Activated CD8-positive, alpha-beta memory T cell treated with anti-CD3 and anti-CD28 coated beads for 24 hours (primary cell): ENCODE measurements around the gene APRT.
"Not testable (repeated sequence)": the region's sequence is repeated elsewhere in the genome, so short reads cannot be mapped to it uniquely, and the experiment has no call there.

Experiments
- DNase-seq: peaks from one replicate; pipeline ENCODE4 v3.0.0-alpha.2; 2020

APRT gene

DNA sequence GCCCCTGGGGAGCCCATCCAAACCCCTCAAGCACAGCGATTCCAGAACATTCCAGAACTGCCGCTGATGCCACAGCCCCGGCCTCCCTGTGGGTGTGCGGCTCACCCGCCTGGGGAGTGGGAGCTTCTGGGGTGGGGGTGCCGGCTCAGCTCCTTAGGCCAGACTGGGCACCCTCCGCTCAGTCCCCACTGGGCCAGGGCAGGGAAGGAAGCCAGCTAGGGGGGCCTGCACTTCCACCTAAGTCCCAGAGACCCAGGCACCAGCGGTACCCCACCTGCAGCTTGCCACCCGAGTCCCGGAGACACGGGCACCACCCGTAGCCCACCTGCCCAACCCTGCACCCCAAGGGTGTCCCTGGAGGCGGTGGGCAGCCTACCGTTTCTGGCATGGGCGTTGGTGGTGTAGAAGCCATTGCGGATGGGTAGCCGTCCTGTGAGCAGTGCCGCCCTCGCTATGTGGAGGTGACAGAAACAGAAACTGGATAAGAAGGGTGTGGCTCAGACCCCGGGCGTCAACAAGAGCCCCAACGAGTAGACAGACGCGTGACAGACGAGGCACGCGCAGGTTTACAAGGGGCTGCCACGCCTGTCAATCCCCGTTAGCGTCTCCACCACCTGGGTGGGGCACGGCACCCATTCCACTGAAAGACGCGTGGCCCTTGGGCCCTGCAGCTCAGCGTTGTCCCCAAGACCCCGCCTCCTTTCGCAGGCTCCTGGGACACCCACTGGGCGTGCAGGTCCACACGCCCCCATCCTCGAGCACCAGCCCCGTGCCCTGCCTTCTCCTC, 30.0 kb upstream of the APRT start:
- DNase-seq = no peak

DNA sequence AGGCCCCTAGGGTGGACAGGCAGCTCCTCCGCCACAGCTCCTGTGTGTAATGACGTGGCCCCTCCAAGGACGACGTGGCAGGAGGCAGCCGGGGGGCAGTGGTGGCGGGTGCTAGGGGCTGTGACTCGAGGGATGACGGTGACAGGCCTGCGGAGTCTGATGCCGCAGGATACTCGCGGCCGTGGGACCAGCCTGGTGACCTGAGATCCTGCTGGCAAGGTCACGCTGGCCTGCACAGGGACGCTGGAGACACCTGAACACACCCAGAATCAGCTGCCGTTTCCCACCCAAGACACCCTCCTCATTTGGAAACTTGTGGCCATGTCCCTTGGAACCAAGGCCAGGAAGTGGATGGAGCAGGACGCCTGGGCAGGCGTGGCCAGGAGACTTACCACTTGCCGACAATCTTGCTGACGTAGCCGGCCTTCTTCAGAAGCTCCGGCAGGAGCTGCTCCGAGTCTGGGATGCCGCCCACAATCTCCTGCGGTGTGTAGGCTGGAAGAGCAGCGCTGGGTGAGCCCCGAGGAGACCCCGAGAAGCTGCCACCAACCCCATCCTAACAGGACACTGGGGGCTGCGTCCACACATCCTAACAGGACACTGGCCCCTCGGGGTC, 29.0 kb upstream of the APRT start:
- no peak for DNase-seq

DNA sequence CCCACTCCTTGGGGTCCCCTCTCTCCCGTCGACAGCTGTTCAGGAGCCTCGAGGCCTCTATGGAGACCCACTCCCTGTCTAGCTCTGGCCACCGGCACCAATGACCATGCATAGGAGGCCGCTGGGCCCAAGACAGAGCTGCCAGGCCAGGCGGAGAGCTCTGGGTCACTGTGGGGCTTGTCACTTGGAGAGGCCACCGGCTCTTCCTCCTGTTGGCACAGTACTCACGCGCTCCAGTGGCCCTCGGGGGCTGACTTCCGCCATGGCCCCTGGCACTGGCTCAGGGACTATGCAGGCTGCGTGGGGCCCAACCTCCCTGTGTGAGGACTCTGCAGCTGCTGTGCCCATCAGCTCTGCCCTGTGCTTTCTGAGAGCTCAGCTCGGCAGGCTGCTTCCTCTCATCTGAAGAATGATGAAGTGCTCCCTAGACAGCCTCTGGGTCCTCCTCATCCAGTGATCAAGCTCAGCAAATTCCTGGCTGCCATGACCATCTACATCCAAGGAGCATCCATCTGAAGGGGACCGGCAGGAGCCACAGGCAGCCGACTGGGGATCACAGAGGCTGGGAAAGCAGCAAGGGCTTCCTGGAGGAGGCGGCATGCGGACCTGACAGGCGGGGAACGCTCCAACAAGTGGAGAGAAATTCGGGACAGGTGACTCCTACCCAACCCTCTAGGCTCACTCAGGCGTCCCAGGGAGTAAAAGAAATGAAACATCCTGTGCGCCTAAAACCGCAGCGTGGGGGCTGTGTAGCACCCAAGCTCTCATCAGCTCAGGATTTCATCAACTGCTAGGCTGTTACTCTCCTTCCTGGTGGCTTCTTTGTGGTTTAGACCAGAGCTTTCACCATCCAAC, 28.2 kb upstream of the APRT start:
- no peak for DNase-seq

DNA sequence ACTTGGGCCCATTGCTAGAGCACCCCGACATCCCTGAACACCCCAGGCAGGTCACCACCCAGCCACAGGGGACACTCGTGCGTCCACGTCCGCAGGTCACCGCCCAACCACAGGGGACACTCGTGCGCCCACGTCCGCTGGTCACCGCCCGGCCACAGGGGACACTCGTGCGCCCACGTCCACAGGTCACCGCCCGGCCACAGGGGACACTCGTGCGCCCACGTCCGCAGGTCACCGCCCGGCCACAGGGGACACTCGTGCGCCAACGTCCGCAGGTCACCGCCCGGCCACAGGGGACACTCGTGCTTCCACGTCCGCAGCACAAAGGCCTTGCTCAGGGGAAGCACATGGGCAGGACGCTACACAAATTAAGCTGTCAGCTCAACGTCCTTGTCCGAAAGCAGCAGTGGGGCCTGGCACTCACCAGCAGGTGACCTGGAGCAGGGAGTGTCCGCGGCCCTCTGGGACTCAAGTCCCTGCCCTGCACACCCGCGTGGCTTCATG, 27.4 kb upstream of the APRT start:
- no peak for DNase-seq

DNA sequence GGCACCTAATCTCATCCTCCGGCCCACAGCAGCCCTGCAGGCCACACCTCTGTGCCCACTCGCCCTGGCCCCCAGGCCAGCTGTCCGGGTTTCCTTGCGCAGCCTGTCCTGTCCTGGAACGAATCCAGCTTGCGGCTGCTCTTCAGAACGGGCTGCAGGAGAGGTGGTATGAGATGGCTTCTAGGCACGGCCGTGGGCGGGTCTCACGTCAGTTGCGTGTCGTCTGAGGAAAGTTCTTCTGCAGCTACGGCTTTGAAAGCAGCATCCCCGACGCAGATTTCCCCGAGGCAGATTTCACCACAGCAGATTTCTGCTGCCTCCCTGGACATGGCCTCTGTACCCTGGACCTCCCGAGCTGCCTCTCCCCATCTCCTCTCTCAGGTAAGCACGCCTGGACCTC, 26.8 kb upstream of the APRT start:
- no peak for DNase-seq

DNA sequence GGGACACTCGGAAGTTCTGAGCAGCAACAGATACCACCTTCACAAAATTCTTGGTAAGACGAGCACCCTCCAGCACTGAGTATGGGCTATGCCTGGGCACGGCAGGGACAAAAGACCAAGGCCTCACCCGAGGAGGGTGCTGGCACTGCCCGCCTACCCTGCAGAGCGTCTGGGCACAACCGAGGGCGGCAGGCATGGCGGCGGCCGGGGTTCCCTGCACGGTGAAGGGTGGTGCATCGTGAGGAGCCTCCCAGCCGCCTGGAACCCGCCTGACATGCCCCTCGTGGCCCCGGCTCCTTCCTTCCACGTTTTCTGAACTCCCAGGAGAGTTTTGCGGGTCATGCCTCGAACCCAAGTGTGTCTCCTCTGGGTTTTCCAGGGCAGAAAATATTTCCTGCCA, 26.1 kb upstream of the APRT start:
- no peak for DNase-seq

DNA sequence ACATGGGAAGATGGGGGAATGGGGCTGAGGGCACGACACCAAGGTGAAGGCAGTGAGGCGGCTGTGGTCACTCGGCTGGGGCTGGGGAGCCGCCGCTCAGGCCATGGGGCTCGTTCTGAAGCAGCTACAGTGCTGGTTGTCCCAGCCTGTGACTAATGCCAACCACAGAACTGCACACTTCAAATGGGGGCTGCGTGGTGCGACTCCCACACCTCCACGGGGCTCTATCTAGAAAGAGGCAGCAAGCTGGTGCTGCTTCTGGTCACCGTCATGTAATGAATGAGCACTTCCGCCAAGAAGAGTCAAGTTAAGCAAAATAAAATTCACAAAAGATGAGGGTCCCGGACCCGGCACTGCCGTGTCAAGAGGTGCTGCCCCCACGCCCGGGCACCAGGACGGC, 25.1 kb upstream of the APRT start:
- no peak for DNase-seq

DNA sequence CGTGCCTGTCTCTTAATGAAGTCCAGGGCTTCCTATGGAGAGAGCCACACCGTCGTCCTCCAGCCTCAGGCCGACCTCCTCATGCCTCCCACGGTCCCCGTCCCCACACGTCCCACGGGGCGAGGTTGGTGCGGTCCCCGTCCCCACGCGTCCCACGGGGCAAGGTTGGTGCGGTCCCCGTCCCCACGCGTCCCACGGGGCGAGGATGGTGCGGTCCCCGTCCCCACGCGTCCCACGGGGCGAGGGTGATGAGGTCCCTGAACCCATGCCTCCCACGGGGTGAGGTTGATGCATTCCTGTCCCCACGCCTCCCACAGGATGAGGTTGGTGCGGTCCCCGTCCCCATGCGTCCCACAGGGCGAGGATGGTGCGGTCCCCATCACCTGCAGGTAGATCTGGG, 24.1 kb upstream of the APRT start:
- DNase-seq = no peak

DNA sequence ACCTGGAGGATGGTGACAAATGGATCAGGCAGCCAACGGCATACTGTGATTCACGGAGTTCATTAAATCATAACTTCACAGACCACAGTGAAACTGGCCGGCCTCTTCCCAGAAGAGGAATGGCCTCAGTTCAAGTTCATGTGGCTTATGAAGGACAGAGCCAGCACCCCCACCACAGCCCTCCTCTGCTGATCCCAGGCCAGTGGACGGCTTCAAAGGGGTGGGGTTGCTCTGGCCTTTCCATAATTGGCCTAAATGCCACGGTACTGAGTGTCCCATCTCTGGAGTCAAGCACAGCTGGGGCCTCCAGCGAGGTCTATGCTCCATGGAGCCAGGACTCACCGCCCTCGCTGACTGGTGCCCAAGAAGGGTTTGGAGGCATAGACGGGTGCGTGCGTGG, 23.7 kb upstream of the APRT start:
- no peak for DNase-seq

DNA sequence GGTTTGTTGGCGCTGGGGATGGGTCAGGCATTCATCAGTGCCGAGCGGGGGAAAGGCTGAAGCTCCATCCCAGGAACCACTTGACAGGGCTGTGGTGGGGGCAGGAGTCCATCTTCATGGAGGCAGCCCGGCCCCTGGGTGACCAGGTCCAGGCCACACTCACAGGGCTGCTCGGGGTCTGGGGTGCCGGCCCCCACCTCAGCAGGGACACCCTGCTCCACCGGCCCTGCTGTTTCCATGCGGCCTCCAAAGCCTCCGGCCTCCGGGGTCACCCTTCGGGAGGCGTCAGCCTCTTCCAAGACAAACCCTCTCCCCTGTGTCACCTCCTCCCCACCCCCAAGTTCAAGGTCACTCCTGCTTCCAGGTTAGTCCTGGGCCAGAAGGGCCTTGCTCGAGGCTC, 22.9 kb upstream of the APRT start:
- DNase-seq = no peak

DNA sequence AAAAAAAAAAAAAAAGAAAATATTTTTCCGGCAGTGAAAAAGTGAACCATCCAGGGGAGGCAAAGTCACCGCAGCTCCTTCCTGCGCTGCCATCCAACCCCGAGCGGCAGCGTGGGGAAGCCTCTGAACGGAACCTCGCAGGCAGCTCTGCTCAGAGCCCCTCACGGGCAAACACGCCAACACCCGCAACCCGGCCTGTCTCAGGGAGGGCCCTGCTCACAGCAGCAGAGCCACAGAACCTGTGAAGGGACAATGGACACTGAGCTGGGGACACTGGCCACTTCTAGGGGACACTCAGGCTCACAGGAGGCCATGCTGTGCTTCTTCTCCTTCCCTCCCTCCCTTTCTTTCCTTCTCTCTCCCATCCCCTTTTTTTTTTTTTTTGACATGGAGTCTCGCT, 21.4 kb upstream of the APRT start:
- no peak for DNase-seq

DNA sequence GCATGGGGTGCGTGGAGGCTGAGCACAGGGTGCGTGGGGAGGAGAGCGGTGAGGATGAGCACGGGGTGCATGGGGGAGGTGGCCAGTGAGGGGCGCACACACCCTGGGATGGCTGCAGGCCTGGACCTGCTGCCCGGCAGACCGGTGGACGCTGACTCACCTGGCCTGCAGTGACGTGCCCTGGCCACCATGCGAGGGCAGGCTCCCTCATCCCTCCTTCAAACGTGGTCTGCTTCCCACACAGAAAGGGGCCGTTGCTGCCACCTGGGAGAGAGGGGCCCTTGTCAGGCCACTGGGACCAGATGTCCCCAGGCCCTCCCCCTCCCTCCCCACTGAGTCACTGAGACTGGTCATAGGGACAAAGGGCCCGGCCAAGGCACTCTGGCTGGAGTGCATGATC, 20.1 kb upstream of the APRT start:
- no peak for DNase-seq

DNA sequence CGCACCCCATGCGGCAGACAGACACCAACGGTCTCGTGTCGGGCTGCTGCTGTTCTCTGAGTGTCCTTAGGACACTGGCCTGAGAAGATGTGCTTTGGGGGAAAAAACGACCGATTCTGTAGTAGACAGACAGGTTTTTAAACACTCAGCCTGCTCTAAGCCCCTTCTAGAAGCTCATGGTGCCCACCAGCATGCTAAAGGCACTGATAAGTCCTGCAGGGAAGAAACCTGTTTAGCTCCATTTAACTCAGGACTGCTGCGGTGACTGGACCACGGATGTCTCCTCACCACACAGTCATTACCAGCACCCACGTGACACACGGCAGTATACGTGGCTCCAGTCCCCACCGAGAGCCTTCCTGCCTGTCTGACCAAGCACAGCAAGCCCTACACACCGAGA, 19.1 kb upstream of the APRT start:
- DNase-seq = no peak

DNA sequence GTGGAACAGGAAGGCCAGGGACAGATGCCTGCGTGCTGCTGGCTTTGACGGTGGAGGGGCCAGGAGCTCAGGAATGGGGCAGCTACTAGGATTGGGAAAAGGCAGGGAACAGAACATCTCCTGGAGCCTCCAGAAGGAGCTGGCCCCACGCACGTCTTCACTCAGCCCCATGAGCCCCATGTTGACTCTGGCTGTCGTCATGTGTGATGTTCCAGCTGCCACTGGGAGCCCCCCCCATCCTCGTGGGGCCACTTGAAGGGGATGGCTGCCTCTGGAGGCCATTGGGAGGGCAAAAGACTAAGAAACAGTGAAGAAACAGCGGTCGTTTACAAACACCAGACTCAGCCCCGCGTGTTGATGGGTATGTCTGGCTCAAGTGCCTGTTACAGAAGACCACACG, 18.5 kb upstream of the APRT start:
- no peak for DNase-seq

DNA sequence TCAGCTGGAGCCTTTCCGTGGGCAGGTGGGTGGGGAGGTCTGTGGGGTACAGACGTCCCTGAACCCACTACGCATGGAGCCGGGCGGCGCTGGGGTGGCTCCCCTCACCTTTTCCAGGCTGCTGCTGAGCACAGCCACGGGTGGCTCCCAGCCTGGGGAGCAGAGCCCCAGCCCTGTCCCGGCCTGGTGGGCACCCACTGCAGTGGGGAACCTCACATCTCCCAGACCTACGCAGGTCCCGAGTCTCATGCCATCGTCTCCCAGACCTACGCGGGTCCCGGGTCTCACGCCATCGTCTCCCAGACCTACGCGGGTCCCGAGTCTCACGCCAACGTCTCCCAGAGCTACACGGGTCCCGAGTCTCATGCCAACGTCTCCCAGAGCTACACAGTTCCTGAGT, 17.0 kb upstream of the APRT start:
- DNase-seq = no peak

DNA sequence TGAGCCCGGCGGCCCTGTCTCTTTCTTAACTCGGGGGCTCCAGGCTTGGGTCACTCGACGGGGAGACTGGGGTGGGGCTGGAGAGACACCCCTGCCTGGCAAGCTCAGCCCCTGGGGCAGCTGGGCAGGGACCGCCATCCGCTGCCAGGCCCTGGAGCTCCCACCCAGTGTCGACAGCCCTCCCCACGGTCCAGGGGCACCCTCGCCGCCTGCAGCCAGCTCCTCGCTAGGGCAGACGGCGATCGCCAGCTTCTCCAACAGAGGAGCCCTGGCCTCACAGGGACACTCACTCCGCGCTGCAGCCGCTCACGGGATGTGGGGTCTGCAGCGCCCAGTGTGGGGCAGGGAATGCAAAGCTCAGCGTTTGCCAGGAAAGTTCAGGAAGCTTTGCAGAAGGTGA, 16.0 kb upstream of the APRT start:
- DNase-seq = no peak

DNA sequence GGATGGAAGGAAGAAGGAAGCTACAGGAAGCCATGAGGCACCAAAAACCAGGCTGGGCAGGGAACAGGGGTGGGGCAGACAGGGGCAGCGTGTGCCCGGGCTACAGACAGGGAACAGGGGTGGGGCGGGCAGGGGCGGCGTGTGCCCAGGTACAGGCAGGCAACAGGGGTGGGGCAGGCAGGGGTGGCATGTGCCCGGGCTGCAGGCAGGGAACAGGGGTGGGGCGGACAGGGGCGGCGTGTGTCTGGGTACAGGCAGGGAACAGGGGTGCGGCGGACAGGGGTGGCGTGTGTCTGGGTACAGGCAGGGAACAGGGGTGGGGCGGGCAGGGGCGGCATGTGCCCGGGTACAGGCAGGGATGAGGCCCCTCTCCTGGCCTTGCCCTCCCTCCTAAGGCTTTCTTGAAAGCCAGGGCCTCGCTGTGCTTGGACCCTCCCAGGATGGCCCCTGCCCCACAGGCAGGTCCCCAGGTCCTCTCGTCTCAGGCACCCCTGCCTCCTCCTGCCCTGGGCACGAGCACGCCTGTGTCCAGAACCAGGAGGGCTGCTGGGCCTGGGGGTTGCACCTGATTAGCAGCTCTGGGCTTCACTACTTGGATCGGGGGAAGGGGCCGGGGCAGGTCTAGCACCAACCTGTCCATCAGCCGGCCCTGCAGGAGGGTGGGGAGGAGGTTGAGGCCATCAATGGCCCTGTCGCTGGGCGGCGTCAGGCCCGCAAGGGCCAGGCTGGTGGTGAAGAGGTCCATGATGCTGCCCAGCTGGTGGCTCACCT, 14.5 kb upstream of the APRT start:
- no peak for DNase-seq

DNA sequence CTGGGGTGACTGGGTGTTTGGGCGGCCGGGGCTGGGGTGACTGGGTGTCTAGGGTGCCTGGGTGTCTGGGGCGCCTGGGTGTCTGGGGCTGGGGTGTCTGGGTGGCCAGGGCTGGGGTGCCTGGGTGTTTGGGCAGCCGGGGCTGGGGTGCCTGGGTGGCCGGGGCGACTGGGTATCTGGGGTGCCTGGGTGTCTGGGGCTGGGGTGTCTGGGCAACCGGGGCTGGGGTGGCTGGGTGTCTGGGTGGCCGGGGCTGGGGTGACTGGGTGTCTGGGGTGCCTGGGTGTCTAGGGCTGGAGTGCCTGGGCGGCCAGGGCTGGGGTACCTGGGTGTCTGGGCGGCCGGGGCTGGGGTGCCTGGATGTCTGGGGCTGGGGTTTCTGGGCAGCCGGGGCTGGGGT, 13.4 kb upstream of the APRT start:
- no peak for DNase-seq

DNA sequence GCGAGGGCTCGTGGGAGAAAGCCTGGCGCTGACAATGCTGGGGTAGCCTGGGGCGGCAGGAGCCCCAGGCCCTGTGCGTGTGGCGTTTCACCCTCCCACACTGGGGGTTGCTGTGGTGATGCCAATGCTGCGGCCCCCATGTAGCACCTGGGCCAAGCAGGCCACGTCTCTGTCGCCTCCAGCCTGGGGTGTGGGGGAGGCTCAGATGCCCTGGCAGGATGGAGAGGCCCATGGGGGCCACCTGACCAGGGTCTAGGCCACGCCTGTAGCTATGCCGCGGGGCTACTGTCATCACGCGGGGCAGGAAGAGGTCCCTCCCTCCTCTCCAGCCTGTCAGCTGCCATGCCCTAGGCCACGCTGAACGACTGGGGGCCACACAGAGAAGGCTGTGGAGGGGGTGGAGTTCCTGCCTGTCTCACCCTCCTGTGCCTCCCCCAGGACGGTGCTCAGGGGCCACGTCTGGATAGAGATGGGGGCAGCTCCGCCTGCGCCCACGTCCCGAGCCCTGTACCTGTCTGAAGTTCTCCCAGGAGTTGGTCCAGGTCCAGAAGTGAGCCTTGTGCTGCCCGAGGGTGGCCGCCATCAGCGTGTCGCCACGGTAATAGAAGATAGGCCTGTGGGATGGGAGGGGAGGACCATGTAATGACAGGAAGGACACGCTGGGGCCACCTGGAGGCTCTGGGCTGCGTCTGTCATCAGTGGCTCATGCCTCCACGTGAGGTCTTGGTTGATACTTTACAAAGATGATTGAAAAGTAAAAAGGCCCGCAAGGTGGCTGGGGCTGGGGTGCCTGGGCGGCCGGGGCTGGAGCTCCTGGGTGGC, 12.7 kb upstream of the APRT start:
- no peak for DNase-seq

DNA sequence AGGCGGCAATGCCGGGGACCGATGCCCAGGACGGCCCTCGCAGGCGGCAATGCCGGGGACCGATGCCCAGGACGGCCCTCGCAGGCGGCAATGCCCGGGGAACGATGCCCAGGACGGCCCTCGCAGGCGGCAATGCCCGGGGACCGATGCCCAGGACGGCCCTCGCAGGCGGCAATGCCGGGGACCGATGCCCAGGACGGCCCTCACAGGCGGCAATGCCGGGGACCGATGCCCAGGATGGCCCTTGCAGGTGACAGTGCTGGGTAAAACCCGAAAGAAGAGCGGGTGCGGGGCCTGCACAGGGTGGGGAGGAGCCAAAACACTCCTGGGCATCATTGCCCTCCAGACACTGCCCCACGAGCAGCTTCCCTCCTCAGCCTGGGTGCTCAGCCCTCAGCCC, 11.9 kb upstream of the APRT start:
- DNase-seq = not testable (repeated sequence)

DNA sequence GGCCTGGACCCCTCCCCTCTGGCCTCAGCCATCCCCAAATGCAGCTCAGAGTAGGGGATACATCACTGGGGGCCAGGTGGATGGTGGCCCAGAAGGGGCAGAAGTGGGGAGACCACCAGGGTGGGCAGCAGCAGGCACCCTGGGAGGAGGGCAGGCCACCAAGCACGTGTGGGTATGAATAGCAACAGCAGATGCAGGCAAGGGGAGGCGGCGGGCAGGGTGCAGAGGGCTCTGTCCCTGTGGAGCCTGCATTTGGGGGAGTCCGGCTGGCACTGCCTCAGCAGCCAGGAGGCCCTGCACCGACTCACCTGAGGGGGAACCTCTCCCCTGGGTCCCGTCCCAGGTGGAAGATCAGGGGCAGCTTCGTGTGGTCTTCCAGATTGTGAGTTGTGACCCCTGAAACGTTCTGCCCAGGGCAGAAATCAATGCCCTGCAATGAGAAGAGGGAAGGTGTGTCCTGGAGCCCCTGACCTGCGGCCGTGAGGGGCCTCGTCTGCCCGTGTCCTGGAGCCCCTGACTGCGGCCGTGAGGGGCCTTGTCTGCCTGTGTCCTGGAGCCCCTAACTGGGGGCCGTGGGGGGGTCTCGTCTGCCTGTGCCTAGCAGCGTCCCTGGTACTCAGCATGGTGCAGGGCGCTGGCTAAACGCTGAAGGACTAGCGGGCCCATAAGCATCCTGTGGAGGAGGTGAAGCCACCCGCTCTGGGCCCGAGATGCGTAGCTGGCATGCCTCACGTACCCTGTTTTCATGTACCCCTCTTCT, 10.7 kb upstream of the APRT start:
- DNase-seq = no peak
